Measurements from ENCODE around the gene ART4. TPM values are rescaled to one million over a fixed set of nuclear protein-coding genes. Genes with fewer than 3 reads are reported as not detected.

Gene ART4, protein sequence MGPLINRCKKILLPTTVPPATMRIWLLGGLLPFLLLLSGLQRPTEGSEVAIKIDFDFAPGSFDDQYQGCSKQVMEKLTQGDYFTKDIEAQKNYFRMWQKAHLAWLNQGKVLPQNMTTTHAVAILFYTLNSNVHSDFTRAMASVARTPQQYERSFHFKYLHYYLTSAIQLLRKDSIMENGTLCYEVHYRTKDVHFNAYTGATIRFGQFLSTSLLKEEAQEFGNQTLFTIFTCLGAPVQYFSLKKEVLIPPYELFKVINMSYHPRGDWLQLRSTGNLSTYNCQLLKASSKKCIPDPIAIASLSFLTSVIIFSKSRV
- 1 to 10 TPM in 2 of 7 donors, under 1 TPM in 5; 0.05 to 3.3 (median 0.41) TPM for total RNA-seq
- polyA plus RNA-seq: 1 to 10 TPM in 1 of 2 donors, under 1 TPM in 1; 0.69 to 5.6 TPM
- long read RNA-seq, donor 1: 0 reads
- long read RNA-seq, donor 2, partial matches to known transcripts: 0 of 1 reads
- long read RNA-seq, donor 2, other reads (novel, unspliced or antisense): 0 of 1 reads
- long read RNA-seq, donor 3, full-length matches to known transcripts: 4 of 4 reads
- long read RNA-seq, donor 3, partial matches to known transcripts: 0 of 4 reads
- long read RNA-seq, donor 3, other reads (novel, unspliced or antisense): 0 of 4 reads

GRCh38 chr12:14843425-14843887 is at the start of gene ART4:
TSS of gene ART4 (minus strand) at chr12:14843526. CDS start at chr12:14843113, 413 bp downstream.
- intact Hi-C loops (cut with DNase I): loop anchor here in 3 of 4 donors (5.0 to 10.0 kb wide), 3 partner anchors 51 to 431 kb away; no protein-coding TSS in a partner anchor

DNA sequence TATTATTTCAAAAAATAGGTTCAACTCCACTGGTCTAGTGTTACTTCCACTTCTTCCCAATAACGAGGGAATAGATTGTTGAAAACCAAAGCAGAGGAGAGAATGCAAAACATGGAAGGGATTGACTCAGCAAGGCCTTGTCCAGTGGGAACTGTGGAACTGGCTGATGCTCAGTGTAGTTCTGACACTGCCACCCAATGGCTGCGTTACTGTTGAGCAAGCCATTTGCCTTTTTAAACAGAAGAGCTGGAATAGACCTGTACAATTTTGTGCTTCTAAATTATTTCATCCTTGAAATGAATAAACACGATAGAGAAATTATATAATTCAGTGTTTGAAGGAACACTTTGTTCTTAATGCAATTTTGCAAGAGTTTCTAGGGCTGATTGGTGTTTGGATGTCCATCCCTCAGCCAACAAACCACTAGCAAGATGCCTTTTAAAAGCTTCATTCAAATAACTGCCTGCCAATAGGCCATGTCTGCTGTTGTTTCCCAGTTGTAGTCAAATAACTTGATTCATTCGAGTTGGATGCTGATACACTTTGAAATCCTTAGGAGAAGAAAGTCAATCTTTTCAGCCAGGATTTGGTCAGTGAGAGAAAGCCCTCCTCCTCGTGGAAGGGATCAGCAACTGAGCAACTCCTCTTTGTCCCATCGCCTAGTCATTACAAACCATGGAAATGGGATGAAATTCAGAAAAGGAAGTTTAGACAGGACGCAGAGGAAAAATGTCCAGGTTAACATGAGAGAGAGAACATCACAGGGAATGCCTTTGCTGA is 49.6 kb upstream of the ART4 start:
- H3K4me3 ChIP-seq: no peak overlapping the region
- no peaks in the 10 kb centered on the region for H3K36me3 ChIP-seq
- H3K4me1 ChIP-seq (ENCODE audit: insufficient read depth): peaks cover 9% of the 10 kb centered on the region
- peak overlapping the region; percentile 31 to 74 for H3K27ac ChIP-seq
- peak in 2 of 3 donors; percentile 29 to 34 for TF ChIP-seq CTCF (IDR thresholded peaks at IDR 0.05)
- TF ChIP-seq EP300 (IDR thresholded peaks at IDR 0.05): no peak
- intact Hi-C loops (cut with DNase I): loop anchor here in 3 of 4 donors (2.0 to 10.0 kb wide), 4 partner anchors 48 to 62 kb away; partner anchors contain the start of gene ART4 (in 1 of the 3)
- H3K27me3 ChIP-seq: no peaks in the 10 kb centered on the region
- WGBS, 3 donors: 19 to 25% (median 21%) methylated on average over 7 of the region's 7 CpGs
- H3K9me3 ChIP-seq: no peaks in the 10 kb centered on the region
- peak; percentile 56 to 85 (median 74) for DNase-seq

More at GRCh38 chr12:14843425-14843887, at the start of gene ART4:
- no peak within 1 kb of the TSS for H3K27ac ChIP-seq
- no peaks in the 10 kb centered on the region for H3K36me3 ChIP-seq
- no peak within 1 kb of the TSS for H3K4me3 ChIP-seq
- WGBS, 3 donors: 76 to 83% (median 82%) methylated on average over 10 of the region's 10 CpGs
- H3K27me3 ChIP-seq: no peaks in the 10 kb centered on the region
- no peaks in the 10 kb centered on the region for H3K9me3 ChIP-seq
- DNase-seq: no peak
- TF ChIP-seq CTCF (IDR thresholded peaks at IDR 0.05) (no peak), EP300 (IDR thresholded peaks at IDR 0.05) (no peak), POLR2A (IDR thresholded peaks at IDR 0.05) (no peak)
- H3K4me1 ChIP-seq (ENCODE audit: insufficient read depth): peaks cover 4% of the 10 kb centered on the region

DNA sequence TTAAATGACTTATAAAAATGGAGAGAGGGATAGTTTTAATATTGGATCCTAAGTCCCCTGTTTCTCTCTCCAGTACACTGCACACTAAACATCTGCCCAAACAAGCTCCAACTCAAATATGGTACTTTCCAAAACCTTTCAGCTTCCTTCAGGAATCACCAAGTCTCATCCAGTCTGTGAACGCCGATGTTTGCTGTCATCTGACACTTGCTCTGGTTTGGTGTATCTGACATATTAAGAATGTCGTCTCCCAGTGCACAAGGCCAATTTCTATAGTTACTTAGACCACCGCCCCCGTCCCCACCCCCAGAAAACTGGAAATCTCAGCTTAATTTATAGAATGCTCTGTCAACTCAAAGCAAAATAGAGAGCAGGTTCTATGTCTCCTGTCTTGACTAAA is 47.4 kb upstream of the ART4 start:
- H3K27me3 ChIP-seq: no peaks in the 10 kb centered on the region
- H3K9me3 ChIP-seq: no peaks in the 10 kb centered on the region
- H3K4me1 ChIP-seq (ENCODE audit: insufficient read depth): peaks cover 11% of the 10 kb centered on the region
- DNase-seq: no peak
- no peak overlapping the region for H3K27ac ChIP-seq
- intact Hi-C loops (cut with DNase I): loop anchor here in 2 of 4 donors (10.0 kb wide), 3 partner anchors 46 to 64 kb away; partner anchors contain the start of gene ART4 (in 1 of the 2)
- TF ChIP-seq POLR2A (IDR thresholded peaks at IDR 0.05) (no peak), CTCF (IDR thresholded peaks at IDR 0.05) (no peak), EP300 (IDR thresholded peaks at IDR 0.05) (no peak)
- 91 to 98% (median 95%) methylated on average over 5 of the region's 5 CpGs for WGBS, 3 donors
- H3K36me3 ChIP-seq: no peaks in the 10 kb centered on the region
- no peak overlapping the region for H3K4me3 ChIP-seq

DNA sequence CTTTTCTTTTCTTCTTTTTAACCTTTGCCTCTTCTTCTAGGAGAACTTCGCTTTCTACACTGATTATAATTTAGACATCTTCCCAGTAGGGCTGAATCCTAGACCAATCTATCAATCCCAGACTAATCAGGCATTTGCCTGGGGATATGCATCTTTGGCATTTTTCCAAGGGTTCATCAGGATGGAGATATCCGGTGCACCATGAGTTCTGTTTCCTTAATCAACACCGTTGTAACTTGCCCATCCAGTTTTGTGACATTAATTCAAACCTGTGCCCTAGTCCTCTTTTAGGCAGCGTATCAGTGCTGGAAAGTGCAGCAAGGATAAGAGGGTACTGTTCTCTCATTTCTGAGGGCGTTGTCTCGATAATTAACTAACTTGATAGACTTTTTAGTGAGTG is 42.9 kb upstream of the ART4 start:
- Histone ChIP-seq H3K4me1 (ENCODE audit: insufficient read depth) (peaks cover 10% of the 10 kb centered on the region), H3K27ac (peak overlapping the region; percentile 72 to 74), H3K9me3 (no peaks in the 10 kb centered on the region), H3K36me3 (no peaks in the 10 kb centered on the region), H3K27me3 (no peaks in the 10 kb centered on the region), H3K4me3 (no peak overlapping the region)
- intact Hi-C loops (cut with DNase I): loop anchor here in 2 of 4 donors (5.0 to 10.0 kb wide), 2 partner anchors 39 to 111 kb away; a partner anchor contains a TSS
- TF ChIP-seq CTCF (IDR thresholded peaks at IDR 0.05) (no peak), EP300 (IDR thresholded peaks at IDR 0.05) (no peak), POLR2A (IDR thresholded peaks at IDR 0.05) (no peak)
- WGBS, 3 donors: 76 to 84% (median 80%) methylated on average over 6 of the region's 6 CpGs
- DNase-seq: no peak

Data from ovary (tissue), 10 donors.